Stimulated activated naive CD4-positive, alpha-beta T cell treated with Interleukin-2 at 50 U/mL for 16 hours (primary cell): Measurements from ENCODE around the gene GLIPR2.
"Not testable (repeated sequence)": the region's sequence is repeated elsewhere in the genome, so short reads cannot be mapped to it uniquely, and the experiment has no call there.

ENCODE experiments used
- DNase-seq: peaks from one replicate; lab custom pipeline; 2025; lab: John Stamatoyannopoulos, UW

The GLIPR2 gene

GRCh38 chr9:36144309-36145232 lies 8.0 kb downstream of the GLIPR2 start:
- DNase-seq, result no peak

GRCh38 chr9:36145970-36146369 lies 9.4 kb downstream of the GLIPR2 start:
- no peak for DNase-seq

- no peak for DNase-seq
Observed at GRCh38 chr9:36146651-36147050, 10.1 kb downstream of the GLIPR2 start.

- DNase-seq, result no peak
Observed at GRCh38 chr9:36147441-36148175, 11.1 kb downstream of the GLIPR2 start.

- DNase-seq, result peak; percentile 68
Observed at GRCh38 chr9:36148311-36149051, 11.9 kb downstream of the GLIPR2 start.

GRCh38 chr9:36149197-36149596 lies 12.7 kb downstream of the GLIPR2 start:
- no peak for DNase-seq

GRCh38 chr9:36150574-36151315 lies 14.2 kb downstream of the GLIPR2 start:
- DNase-seq, result no peak

GRCh38 chr9:36151316-36152210 lies 15.0 kb downstream of the GLIPR2 start:
- peak; percentile 85 for DNase-seq

GRCh38 chr9:36152741-36153438 lies 16.4 kb downstream of the GLIPR2 start:
- DNase-seq, result no peak

GRCh38 chr9:36153746-36154145 lies 17.2 kb downstream of the GLIPR2 start:
- DNase-seq, result no peak

- DNase-seq, result no peak
Observed at GRCh38 chr9:36154331-36154952, 17.9 kb downstream of the GLIPR2 start.

- DNase-seq, result no peak
Observed at GRCh38 chr9:36156116-36156515, 19.6 kb downstream of the GLIPR2 start.

- DNase-seq, result no peak
Observed at GRCh38 chr9:36158122-36158521, 21.6 kb downstream of the GLIPR2 start.

- no peak for DNase-seq
Observed at GRCh38 chr9:36158917-36159316, 22.4 kb downstream of the GLIPR2 start.

- not testable (repeated sequence) for DNase-seq
Observed at GRCh38 chr9:36159509-36159908, 23.0 kb downstream of the GLIPR2 start.

- DNase-seq, result not testable (repeated sequence)
Observed at GRCh38 chr9:36160126-36160525, 23.6 kb downstream of the GLIPR2 start.

- DNase-seq, result no peak
Observed at GRCh38 chr9:36161187-36161586, 24.7 kb downstream of the GLIPR2 start.

- DNase-seq, result no peak
Observed at GRCh38 chr9:36162211-36162738, 25.7 kb downstream of the GLIPR2 start.
